C4-2B (cell line): ENCODE results near the gene CACNA1B.

Source experiments
- CTCF ChIP-seq: fragments of 450-650 bp; conservative IDR thresholded peaks from 2 replicates; pipeline ENCODE4 v1.5.1; 2017; ENCODE audit warnings: mild to moderate bottlenecking
- ZFX ChIP-seq: fragments of 450-650 bp; IDR thresholded peaks from 2 replicates; pipeline ENCODE4 v1.6.1; 2017

- no peak for TF ChIP-seq CTCF
- TF ChIP-seq ZFX: no peak
Measured at GRCh38 chr9:138003485-138004190, 126.1 kb downstream of the CACNA1B start.
